GM19463 (cell line): ENCODE results near the gene DENND6B.
"Not testable (repeated sequence)": the region's sequence is repeated elsewhere in the genome, so short reads cannot be mapped to it uniquely, and the experiment has no call there.

Experiments used
- ATAC-seq: cut with Tn5 transposase; IDR thresholded peaks from one replicate; pipeline ENCODE4 v1.9.1; 2021; ENCODE audit warnings: mild to moderate bottlenecking, moderate library complexity; ENCODE audit not compliant: unreplicated experiment

Gene DENND6B

GRCh38 chr22:50273781-50274180 lies 53.0 kb downstream of the DENND6B start:
- ATAC-seq: not testable (repeated sequence)

DNA sequence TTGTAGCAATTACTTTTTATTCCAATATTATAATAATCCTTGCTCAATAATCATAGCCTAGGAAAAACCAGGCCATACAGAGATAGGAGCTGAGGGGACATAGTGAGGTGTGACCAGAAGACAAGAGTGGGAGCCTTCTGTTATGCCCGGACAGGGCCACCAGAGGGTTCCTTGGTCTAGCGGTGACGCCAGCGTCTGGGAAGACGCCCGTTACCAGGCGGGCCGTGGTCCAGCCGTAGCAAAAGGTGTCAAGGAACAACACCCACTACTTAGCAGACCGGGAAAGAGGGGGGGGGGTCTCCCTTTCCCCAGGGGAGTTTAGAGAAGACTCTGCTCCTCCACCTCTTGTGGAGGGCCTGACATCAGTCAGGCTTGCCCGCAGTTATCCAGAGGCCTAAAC lies 53.5 kb downstream of the DENND6B start:
- not testable (repeated sequence) for ATAC-seq

DNA sequence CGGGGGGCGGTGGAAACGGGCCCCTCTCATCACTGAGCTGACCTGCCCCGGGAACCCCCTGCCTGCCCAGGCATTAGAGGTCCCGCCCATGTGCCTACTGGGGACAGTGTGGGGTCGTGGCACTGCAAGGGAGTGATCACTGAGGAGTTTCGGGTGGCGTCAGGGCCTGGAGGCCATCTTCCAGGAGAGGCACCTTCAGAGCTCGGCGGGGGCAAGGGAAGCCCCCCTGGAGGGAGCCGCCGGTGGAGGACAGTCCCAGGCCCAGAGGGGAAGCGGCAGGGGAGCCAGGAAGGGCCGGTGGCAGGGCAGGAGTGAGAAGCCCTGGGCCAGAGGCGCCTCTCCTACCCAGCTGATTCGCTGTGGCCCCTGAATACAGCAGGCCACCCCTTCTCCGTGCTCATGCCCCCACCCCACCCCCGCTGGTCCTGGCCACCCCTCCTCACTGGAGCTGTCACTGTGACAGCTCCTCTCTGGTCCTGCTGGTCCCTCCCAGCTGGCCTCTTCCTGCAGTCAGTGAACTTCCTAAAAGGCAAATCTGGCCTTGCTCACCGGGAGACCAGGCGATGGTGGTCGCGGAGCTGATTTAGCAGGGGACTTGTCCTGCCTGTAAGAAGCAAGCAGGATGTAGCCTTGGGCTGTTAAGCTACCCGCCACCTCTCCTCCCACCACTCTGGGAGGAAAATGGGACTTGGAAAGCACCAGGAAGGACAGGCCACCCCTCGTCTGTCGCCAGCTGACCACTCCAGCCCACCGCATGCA lies 54.6 kb downstream of the DENND6B start:
- ATAC-seq: no peak

DNA sequence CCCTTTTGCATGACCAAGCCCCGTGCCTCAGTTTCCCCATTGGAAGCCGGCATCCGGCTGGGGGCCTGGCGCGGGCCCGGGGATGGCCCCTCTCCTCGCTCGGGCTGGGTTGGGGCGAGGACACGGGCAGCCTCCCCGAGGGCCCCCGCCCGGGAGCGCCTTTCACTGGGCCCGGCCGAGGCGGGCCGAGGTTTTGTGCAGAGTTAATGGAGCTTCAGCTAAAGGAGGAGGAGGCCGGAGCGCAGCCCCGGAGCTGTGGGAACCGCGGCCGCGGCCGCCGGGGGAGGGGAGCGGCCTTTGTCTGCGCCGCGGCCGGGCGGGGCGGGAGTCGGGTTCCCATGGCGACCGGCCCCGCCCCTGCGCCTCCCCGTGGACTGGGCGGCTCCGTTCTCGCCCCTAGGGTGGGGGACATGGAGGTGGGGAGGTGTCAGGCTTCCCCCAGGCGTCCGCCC lies 55.3 kb downstream of the DENND6B start:
- peak; percentile 38 for ATAC-seq

DNA sequence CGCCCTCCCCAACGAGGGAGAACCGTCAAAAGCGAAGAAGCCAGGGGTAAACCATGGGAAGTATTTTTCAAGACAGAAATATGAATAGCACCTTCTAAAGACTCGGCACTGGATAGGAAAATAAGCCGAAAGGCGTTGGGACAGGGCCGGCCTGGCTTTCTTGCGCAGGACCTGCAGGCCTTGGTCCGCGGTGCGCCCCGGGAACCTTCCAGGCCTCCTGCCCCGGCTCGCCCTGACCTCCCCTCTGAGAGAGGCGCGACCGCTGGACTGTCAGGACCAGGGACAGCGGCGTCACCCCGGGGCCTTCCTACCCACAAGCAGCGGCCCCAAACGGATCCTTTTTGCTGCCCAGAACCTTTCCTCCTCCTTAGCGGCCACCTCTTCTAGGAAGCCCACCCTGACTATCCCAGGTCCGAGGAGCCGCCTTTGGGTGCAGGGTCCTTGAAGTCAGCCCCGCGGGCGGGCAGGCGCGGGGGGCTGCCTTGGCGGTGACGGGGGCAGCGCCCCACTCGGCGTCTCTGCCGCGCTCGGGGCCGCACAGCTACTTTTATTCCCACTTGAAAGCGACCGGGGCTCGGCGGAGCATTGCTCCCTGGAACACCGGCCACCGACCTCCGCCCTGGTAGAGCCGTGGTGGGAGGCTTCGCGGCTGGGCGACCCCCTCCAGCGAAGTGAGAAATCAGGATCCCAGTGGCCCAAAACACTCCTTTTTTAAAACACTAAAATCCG lies 56.0 kb downstream of the DENND6B start:
- no peak for ATAC-seq

DNA sequence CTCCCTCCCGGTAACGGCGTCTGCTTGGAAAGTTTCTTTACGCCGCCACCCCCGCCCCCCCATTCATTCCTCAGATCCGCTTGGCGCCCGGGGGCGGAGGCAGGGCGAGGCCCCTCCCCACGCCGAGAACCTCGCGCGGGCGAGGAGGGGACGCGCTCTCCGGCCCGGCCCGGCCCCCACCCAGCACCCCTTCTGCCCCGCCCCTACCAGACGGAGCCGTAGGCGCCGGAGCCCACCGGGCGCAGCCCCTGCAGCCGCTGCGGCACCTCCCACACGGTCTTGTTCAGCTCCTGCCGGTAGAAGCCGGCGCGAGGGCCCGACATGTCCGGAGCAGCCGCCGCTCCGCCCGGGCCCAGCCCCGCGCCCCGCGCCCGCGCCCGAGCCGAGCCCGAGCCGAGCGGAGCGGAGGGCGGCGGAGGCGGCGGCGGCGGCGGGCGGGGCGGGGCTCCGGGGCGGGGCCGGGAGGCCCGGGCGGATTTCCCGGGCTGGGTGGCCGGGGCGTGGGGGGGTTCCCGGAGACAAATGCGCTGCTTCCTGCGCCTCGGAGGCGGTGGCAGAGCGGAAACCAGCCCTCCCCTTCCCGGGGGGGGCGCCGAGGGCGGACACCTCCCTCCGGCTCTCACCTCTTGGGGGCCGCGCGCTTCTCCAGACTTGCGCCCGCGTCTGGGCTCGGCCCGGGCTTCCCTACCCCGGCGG lies 56.7 kb downstream of the DENND6B start, which contains the start of gene MAPK11:
Gene MAPK11, minus strand, starts transcription at position 411 of the 696 bp plus-strand sequence. Its CDS starts 88 bp downstream, at position 323.
- ATAC-seq: no peak

DNA sequence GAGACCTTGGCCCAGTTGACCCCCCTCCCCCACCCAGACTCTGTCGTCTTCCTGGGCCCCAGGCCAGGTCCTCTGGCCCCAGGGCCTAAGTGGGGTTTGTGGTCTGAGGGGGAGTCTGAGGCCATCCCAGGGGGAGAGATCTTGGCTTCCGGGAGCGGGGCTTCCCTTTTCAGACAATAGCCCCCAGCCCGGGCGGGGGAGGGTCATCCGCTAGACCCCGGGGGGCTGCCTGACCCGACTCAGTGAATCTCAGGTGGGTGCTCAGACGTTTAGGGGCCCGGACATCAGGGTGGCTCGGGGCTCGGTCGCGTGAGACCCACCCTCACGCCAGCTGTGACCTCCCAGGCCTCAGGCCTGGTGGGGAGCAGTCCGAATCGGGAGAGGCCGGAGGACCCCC lies 57.2 kb downstream of the DENND6B start:
- ATAC-seq: no peak

DNA sequence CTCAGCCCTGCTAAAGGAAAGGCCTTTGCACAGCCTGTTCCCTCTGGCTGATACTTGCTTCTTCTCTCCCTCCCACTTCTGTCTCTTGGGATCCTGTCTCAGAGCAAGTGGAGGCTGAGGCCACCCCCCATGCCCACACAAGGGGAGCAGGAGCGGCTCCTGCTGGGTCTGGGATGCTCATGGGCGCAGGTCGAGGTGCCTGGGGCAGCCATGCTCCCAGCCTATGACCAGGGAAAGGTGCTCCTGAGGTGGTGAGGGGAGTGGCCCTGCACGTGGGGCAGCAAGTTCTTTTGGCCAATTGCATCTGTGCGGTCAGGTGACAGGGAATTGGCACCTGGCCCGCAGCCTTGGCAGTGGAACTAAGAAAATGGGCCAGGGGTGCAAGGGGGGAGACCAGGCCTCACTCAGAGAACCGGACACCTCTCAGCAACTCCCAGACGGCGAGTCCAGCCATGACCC lies 58.1 kb downstream of the DENND6B start:
- ATAC-seq: no peak

DNA sequence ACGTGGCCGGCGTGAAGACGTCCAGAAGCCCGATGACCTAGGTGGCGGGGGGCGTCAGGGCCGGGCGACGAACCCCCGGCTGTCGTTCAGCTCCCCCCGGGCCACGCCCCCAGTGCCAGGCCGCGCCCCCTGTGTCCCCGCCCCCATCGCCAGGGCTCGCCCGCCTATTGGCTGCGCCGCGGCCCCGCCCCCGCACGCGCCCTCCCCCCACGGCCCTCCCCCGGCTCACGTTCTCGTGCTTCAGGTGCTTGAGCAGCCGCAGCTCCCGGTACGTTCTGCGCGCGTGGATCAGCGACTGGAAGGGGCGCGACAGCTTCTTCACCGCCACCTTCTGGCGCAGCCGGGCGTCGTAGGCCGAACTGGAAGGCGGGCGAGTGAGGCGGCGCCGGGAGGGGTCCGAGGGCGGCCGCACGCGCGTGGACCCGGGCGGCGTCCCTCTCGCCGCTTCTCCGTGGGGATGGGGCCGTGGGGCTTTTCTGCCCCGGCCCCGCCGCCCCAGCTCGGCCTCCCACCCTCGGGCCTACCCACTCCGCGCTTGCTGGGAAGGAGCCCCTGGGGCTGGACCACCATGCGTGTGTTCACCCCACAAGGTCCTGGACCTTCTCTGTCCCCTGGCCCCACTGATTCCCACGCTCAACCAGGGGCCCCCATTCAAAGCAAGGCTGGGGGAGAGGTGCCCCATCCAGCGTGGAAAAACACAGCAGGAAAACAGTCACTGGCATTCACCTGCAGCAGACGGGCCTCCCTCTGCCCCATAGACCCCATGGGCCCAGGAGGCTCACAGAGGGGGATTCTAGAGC lies 59.0 kb downstream of the DENND6B start:
- ATAC-seq: no peak

- no peak for ATAC-seq
Observed at GRCh38 chr22:50266994-50267393, 59.8 kb downstream of the DENND6B start.

DNA sequence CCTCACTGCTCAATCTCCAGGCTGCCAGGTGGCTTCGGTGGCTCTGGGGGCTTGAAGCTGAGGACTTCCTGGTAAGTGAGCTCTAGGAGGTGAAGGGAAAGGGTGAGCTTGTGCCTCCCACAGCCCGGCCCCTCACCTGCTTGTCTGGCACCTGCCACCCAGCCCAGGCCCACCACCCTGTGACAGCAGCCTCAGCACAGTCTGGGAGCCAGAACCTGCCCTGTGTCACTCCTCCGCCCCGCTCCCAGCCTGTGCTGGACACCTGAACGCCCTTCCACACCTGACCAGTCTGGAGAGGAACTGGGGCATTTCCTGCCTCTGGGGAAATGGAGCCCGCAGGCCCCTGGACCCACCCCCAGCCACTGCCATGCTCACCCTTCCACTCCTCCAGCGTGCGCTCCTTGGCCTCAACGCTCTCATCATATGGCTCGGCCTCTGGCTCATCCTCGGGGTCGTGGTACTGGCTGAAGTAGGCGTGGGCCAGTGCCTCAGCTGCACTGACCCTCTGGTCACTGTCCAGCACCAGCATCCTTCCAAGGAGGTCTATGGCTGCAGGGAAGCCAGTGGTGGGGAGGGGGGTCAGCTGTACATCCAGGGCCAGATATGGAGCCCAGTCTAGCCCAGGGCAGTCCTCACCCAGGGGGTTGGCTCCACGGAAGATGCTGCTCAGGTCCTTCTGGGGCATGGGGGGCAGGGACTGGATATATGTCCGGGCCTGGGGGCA lies 61.7 kb downstream of the DENND6B start:
- no peak for ATAC-seq

- no peak for ATAC-seq
Observed at GRCh38 chr22:50264104-50264745, 62.6 kb downstream of the DENND6B start.

DNA sequence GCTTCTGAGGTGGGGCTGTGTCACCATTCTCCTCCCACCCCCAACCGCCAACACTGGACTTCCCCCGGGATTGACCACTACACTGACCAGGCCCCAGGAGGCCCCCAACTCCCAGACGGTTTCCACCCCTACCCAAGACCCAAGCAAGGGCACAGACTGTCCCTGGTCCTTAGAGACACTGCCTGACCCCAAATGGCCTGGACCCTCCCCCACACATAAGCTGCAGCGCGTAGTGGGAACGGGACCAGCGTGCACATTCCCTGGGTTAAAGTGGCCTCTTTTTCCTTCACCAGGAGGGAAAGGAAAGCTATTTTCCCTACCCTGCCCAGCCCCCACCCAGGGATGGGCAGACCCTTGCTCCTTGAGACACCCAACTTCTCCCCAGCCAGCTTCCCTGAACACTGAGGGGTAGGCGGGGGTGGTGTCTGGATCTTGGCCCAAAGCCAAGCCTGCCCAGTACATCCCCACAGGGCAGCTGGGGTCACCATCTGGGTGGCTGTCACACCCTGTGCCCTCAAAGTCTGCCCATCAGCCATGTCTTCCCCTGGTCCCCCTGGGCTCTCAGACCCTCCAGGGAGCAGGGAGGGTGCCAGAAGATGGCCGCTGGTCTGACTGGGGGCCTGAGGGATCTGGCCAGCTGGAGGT lies 63.7 kb downstream of the DENND6B start:
- no peak for ATAC-seq

DNA sequence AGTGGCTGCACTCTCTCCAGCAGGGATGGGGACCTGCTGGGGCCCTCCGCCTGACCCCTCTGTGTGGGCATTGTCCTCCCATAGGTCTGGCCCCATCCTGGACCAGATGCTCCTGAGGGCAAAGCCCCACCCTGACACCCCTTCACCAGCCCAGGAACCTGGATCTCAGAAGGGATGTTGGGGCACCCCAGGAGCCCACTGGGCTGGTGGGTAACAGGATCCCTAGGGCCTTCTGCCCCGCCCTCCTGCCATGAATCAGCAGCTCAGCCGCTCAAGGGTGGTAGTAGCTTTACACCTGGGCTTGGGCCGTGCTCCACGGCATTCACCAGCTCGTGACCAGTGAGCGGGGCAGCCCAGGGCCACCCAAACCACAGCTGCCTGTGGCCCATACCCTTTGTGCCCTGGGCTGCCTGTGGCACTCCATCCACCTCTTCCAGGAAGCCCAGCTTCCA lies 64.3 kb downstream of the DENND6B start:
- no peak for ATAC-seq

GRCh38 chr22:50261615-50262459 lies 65.0 kb downstream of the DENND6B start, which contains the start of gene MAPK12:
Gene MAPK12 (minus strand): TSS chr22:50261683. CDS start chr22:50261509, 174 bp downstream.
- peak; percentile 54 for ATAC-seq

GRCh38 chr22:50260801-50261614 lies 65.8 kb downstream of the DENND6B start:
- peak; percentile 28 for ATAC-seq

DNA sequence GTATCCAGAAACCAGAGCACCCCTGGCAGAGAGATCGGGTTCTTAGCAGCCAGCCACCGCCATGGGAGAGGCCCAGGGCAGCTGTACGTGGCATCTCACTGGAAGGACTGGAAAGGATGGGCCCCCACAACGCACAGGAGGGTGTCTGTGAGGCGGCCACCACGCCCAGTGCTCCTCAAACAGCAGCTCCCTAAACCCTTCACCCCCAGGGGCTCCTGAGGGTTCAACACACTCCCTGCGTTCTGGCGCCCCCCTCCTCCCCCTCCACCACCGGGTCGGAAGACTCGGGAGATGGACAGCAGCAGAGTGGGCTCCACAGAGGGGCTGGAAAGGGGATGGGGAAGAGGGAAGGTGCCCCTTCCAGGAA lies 66.4 kb downstream of the DENND6B start:
- ATAC-seq: no peak
